ENCODE measurements around the gene USF2.

USF2 gene

GRCh38 chr19:35240327-35240726 is 28.4 kb upstream of the USF2 start:
- peak; percentile 90 for FAIRE-seq
- no peak for DNase-seq (ENCODE audit: extremely low spot score, insufficient read length, low read depth)

GRCh38 chr19:35241417-35241816 is 27.3 kb upstream of the USF2 start:
- no peak for DNase-seq (ENCODE audit: extremely low spot score, insufficient read length, low read depth)

GRCh38 chr19:35246466-35247092 is 22.2 kb upstream of the USF2 start:
- DNase-seq (ENCODE audit: extremely low spot score, insufficient read length, low read depth) (no peak), FAIRE-seq (no peak)

More at GRCh38 chr19:35241417-35241816, 27.3 kb upstream of the USF2 start:
- no peak for FAIRE-seq

- DNase-seq (ENCODE audit: extremely low spot score, insufficient read length, low read depth) = no peak
- FAIRE-seq = peak; percentile 88
Observed at GRCh38 chr19:35247526-35248309, 21.0 kb upstream of the USF2 start.

- DNase-seq (ENCODE audit: extremely low spot score, insufficient read length, low read depth) (peak; percentile 94), FAIRE-seq (peak; percentile 94)
Observed at GRCh38 chr19:35248310-35249145, 20.2 kb upstream of the USF2 start, which contains the start of gene LSR. Gene LSR, plus strand, starts transcription at chr19:35249002. Its CDS starts 21 bp downstream, at chr19:35249023.

GRCh38 chr19:35249146-35249847 is 19.5 kb upstream of the USF2 start:
- DNase-seq (ENCODE audit: extremely low spot score, insufficient read length, low read depth) (no peak), FAIRE-seq (no peak)

GRCh38 chr19:35249848-35250711 is 18.7 kb upstream of the USF2 start:
- FAIRE-seq = no peak
- DNase-seq (ENCODE audit: extremely low spot score, insufficient read length, low read depth) = no peak

GRCh38 chr19:35251456-35251855 is 17.3 kb upstream of the USF2 start:
- DNase-seq (ENCODE audit: extremely low spot score, insufficient read length, low read depth) = no peak
- FAIRE-seq = no peak

GRCh38 chr19:35253316-35254286 is 15.2 kb upstream of the USF2 start:
- no peak for FAIRE-seq
- no peak for DNase-seq (ENCODE audit: extremely low spot score, insufficient read length, low read depth)

GRCh38 chr19:35254341-35255297 is 14.1 kb upstream of the USF2 start:
- no peak for DNase-seq (ENCODE audit: extremely low spot score, insufficient read length, low read depth)
- no peak for FAIRE-seq

- FAIRE-seq (no peak), DNase-seq (ENCODE audit: extremely low spot score, insufficient read length, low read depth) (no peak)
Observed at GRCh38 chr19:35256566-35256965, 12.2 kb upstream of the USF2 start.

GRCh38 chr19:35257113-35257461 is 11.7 kb upstream of the USF2 start:
- DNase-seq (ENCODE audit: extremely low spot score, insufficient read length, low read depth) = no peak
- no peak for FAIRE-seq

- no peak for FAIRE-seq
Observed at GRCh38 chr19:35260694-35261304, 8.0 kb upstream of the USF2 start.

GRCh38 chr19:35261356-35262100 is 7.2 kb upstream of the USF2 start:
- DNase-seq (ENCODE audit: extremely low spot score, insufficient read length, low read depth) = no peak
- no peak for FAIRE-seq

More at GRCh38 chr19:35260694-35261304, 8.0 kb upstream of the USF2 start:
- no peak for DNase-seq (ENCODE audit: extremely low spot score, insufficient read length, low read depth)

- no peak for DNase-seq (ENCODE audit: extremely low spot score, insufficient read length, low read depth)
Observed at GRCh38 chr19:35262101-35262761, 6.5 kb upstream of the USF2 start.

More at GRCh38 chr19:35262101-35262761, 6.5 kb upstream of the USF2 start:
- FAIRE-seq = no peak

Measured in GM18507 (cell line).